ENCODE data around the gene SELENBP1.
"Not testable (repeated sequence)": the region's sequence is repeated elsewhere in the genome, so short reads cannot be mapped to it uniquely, and the experiment has no call there.

The SELENBP1 gene

DNA sequence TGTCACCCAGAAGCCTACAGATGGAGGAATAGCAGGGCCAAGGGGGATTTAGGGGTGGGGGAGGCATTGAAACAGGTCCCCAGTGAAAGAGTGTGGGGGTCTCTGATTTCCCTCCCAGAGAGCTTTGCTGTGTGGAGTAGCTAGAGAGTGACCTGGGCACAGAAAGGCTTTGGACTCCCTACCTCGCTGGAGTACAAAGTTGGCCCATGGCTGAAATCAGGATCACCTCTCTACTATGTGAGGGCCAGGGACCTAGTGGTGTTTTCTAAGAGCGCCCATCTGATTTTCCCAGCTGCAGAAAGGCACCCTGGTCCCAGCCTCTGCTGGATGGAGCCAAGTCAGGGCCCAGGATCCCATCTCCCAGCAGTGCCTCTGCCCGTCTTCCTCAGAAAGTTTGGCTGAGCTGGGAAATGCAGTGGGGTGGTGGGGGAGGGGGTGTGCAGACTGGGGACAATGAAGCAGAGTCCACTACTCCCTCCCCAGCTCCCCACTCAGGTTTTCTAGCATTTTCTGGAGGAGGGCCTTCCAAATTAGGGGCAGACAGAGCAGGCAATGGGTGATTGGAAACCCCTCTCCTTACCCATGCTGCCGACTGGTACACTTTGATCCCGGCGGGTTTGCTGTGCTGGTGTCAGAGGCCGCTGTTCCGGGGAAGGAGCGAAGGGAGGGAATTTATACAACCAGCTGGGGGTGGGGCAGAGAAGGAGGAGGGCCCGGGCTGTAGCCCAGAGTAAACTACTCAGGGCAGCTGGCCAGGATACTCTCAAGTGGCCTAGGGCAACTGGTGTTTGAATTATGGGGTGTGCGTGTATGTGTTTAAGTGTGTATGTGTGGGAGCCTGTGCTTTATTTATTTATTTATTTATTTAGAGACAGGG is at the start of gene SELENBP1:
SELENBP1 (minus strand) TSS at position 648 of the 877 bp plus-strand sequence; CDS start at position 584, 64 bp downstream.
- DNase-seq, result no peak

DNA sequence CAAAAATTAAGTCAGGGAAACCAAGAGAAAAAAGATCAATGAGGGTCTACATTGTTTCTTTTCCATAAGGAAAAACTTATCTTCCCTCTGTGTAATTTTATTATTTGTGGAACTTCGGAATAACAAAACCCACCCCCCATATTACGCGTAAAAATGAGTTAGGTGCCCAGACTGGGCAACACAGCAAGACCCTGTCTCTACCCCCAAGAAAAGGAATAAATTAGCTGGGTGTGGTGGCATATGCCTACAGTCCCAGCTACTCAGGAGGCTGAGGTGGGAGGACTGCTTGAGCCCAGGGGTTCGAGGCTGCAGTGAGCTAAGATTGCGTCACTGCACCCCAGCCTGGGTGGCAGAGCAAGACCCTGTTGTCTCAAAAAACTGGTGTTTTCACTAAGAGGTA is 47.3 kb upstream of the SELENBP1 start:
- DNase-seq, result no peak

DNA sequence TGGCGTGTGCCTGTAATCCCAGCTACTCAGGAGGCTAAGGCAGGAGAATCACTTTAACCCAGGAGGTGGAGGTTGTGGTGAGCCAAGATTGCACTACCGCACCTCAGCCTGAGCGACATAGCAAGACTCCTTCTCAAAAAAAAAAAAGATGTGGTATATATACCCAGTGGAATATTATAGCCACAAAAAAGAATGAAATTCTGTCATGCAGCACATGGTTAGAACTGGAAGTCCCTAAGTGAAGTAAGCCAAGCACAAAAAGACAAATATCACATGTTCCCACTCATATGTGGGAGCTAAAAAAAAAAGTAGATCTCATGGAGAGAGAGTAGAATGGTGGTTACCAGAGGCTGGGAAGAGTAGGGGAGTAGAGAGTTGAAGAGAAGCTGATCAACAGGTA is 45.6 kb upstream of the SELENBP1 start:
- DNase-seq, result no peak

DNA sequence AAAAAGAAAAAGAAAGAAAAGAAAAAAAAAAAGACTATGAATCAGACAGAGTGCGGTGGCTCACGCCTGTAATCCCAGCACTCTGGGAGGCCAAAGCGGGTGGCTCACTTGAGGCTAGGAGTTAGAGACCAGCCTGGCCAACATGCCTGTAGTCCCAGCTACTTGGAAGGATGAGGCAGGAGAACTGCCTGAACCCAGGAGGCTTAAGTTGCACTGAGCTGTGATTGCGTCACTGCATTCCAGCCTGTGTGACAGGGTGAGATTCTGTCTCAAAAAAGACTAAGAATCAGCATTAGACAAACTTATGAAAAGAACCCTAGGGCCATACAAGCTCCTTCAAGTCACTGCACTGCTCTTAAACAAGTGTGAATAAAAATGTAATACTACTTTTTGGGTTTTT is 43.7 kb upstream of the SELENBP1 start:
- no peak for DNase-seq

DNA sequence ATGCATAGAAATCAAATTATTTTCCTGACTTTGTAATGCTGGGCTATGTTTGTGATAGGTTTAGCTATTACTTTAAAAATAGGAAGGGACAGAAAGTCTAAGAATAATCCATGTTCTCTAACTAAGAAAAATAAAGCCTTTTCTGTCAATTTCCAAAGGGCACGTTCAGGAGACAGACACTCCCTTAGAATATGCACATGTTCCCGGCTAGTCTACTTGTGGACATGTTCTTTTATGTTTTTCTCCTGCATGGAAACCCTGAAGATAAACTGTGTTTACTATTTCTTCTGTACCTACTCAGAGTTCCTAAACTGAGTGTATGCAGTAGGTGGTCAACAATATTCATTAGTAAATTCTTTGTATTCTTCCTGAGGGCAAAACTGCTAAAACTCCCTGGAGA is 39.4 kb upstream of the SELENBP1 start:
- no peak for DNase-seq

DNA sequence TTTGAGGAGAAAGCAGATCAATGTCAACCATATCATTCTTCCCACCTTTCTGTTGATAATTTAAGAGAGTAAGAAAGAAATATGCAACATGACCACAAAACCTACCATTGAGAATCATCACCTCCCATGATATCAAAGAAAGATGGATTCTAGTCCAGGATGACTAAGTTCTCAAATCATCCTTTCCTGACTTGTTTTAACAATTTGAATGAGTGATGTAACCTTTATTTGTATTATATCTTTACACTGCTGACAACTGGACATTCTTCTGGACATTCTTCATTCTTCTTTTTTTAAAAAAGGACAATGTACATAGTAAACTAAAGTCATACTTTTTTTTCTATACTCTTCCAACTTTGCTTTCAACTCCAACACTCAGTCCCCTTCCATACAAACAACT is 36.4 kb upstream of the SELENBP1 start:
- DNase-seq, result no peak

DNA sequence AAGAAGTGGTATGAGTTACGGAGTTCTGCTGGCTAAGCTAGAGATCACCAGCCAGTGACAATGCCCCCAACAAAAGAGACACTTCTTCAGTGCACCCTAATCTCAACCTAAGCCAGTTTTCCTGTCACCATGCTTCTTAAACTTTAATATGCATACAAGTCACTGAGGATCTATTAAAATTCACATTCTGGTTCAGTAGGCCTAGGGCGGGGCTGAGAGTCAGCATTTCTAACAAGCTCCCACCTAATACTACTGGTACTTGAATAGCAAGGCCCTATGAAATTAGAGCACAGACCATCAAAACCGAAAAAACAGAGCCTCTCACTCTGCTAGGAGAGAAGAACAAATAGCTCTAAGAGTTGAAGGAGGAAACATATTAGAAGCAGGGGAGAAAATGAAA is 34.8 kb upstream of the SELENBP1 start:
- DNase-seq, result no peak

DNA sequence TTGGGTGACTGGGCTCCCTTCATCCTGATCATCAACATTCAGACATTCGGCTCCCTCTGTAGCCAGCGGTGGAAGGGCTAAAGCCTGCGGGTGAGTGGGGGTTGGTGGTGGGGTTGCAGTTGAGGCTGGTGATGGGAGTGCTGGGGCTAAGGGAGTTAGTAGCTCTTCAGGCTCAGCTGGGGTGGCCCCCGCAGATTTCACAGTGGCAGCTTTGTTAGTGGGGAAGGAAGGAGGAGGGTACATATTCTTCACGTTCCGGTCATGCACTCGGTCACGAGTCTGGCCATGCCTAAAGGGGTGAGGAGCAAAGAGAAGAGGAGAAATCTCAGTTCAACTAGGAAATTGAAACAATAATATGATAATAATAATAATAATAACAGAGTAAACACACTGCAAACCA is 33.7 kb upstream of the SELENBP1 start:
- DNase-seq, result no peak

DNA sequence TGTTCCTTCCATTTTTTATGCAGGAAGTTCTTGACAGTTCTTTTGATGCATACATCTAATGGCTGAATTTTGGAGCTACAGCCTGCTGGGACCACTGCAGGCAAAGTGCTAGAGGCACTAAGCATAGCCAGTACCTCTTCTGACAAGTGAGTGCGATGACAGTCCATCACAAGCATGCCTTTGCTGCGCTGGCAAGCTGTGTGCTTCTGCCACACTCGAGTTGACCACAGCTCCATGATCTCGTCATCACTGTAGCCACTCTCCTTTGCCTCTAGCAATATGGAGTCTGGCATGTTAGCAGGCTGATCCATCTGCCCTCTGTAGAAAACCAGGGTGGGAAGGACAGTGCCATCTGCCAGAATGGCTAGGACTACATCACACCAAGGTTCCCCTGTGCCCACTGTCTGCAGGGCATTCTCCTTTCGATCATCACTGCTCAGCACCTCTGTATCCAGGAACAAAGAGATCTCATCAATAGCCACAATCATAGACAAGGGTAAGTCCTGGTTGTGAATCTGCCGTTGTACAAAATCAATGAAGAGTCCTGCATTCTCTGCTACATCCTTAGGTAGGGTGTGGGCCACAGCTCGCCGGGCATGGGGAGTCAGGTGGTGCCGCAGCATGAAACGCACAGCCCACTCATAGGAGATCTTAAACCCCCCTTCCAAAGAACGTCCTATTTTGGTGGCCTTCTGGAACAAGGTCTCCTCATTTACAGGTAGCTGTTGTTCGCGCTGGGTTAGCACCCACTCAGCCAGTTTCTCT is 32.9 kb upstream of the SELENBP1 start:
- no peak for DNase-seq

DNA sequence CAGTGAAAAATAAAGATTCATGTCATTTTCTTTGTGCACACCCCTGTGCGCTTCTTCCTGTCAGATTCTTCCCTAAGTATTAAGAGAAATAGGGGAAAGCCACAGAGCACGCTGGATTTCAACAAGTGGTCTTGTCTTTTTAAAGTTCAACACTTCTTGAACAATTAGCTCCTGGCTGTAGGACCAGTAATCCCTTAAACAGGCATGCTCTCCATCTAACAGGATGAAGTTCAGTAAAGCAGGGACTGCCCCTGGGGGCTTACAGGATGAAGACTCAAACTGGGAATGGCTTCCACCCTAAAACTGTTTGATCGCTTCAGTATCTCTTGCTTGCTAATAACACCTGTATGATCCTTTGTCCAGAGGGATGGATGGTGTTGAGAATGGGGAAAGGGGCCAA is 31.1 kb upstream of the SELENBP1 start:
- DNase-seq, result no peak

DNA sequence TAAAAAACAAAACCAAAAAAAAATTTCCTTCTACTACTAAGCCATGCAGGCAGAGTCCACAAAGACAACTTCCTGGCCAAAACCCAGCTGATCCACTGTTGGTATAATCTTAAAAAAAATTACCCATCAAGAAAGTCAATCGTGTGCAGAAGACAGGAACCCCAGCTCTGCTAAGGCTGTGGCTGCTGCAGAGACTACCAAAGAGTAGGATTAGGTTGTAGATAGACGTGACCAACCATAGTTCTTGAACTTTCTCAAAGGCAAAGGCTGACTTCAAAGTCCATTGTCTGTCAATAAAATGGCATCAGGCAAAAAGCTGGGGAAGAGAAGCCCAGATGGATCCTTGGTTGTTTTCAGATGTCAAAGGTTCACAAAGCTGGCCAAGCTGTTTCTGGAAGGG is 30.3 kb upstream of the SELENBP1 start:
- no peak for DNase-seq

DNA sequence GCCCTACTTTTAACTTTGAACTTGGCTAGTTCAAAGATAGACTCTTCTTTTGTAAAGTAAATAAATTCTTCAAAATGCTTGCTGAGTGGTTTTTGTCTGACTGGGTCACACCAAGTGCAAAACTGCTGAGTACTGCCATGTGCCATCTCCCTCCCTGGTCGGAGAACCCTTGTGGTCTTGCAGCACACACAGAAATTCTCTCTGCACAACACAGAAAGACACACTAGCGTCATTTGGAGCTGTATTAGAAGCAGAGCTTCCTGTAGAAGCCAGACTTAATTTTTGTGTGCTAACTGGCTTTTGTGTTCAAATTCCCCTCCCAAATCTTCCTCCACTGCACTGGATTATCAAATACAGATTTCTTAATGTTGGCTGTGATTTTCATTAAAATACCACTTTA is 29.4 kb upstream of the SELENBP1 start:
- no peak for DNase-seq

DNA sequence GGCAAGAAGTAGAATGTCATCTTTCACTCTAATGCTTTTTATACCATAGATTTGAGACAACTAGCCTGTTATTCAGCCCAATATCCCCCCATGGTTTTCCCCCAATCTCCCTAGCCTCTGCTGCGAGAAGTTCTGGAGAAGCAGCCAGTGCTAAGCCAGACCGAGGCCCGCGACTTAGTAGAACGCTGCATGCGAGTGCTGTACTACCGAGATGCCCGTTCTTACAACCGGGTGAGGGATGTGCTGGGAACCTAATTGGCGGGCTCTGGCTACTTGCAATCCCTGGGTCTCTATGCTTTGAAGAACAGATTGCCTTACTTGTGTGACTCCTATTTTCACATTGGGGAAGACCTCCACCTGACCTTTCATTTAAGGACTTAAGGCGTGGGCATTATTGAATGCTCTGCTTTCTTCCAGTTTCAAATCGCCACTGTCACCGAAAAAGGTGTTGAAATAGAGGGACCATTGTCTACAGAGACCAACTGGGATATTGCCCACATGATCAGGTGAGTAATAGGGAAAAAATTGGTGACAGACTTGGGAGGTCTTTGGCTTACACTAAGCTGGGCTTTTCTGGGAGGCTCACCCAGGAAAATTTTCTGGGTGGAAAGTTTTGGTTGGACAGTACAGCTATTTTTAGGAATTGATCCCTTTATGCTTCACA is 28.8 kb upstream of the SELENBP1 start:
- no peak for DNase-seq

DNA sequence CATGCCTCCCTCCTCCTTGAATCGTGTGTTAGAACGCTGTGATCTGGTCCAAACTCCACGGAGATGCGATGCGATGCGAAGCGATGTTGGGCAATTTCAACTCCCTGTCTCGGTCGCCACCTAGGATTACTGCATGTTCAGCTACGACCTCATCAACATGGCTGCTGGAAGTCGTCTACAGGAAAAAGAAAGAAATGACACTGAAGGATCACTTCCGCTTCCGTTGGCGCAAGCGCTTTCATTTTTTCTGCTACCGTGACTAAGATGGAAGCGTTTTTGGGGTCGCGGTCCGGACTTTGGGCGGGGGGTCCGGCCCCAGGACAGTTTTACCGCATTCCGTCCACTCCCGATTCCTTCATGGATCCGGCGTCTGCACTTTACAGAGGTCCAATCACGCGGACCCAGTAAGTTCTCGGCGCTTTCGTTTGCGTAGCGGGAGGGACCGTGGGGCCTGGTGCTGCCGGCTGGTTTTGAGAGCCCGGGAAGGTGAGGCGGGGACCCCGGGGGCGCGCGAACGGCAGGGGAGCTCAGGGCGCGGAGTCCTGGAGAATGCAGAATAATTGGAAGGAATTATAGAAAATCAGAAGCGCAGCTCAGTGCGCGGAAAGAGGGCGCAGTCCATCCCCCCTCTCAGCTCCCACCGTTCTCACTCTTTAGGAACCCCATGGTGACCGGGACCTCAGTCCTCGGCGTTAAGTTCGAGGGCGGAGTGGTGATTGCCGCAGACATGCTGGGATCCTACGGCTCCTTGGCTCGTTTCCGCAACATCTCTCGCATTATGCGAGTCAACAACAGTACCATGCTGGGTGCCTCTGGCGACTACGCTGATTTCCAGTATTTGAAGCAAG is 27.0 kb upstream of the SELENBP1 start, which contains the start of gene PSMB4:
PSMB4 (plus strand) TSS at position 250 of the 848 bp plus-strand sequence; CDS start at position 265, 15 bp downstream.
- DNase-seq, result peak; percentile 25 to 73

DNA sequence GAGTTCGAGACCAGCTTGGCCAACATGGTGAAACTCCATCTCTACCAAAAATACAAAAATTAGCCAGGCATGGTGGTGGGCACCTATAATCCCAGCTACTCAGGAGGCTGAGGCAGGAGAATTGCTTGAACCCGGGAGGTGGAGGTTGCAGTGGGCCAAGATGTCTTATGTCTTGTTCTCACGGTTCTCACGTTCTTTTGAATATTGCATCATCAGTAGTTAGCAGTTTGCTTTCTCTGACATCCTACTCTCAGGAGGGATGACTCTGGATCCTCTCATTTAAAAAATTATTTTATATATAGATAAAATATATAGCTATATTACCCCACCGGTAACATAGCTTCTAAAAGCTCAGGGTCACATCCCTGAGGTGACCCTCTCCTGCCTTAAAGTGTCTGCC is 23.8 kb upstream of the SELENBP1 start:
- not testable (repeated sequence) for DNase-seq

DNA sequence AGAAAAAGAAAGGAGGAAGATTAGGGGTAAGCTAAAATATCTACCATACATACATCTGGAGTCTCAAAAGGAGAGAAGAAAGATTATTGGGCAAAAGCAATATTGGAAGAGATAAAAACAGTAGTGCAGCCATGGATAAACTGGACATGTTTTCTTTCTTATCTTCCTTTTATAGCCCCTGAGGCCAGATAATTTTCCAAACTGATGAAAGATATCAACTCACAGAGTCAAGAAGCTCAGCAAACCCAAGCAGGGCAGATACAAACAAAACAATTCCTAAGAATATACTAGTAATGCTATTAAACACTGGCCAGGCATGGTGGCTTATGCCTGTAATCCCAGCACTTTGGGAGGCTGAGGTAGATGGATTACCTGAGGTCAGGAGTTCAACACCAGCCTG is 21.1 kb upstream of the SELENBP1 start:
- DNase-seq, result no peak

DNA sequence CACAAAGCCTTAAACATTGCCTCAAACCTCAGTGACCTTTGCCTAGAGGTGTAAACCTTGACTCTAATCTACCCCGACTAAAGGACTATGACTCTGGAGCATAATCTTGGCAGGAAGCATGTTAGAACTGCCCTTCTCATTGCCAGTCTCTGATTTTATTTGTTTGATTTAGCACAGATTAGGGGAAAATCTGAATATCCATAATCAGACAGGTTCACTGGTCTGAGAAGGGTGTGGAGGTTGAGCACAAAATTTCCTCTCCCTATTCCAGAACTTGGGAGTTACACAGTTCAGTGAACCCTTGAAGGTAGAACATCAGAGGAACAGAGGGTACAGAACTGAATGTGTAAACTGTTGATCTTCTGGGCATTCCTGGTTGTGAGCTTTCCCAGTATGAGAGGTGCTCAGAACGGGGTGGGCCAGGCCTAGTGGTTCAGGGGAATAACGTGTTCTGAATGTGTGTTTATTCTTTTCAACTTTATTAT is 18.6 kb upstream of the SELENBP1 start:
- DNase-seq, result no peak

DNA sequence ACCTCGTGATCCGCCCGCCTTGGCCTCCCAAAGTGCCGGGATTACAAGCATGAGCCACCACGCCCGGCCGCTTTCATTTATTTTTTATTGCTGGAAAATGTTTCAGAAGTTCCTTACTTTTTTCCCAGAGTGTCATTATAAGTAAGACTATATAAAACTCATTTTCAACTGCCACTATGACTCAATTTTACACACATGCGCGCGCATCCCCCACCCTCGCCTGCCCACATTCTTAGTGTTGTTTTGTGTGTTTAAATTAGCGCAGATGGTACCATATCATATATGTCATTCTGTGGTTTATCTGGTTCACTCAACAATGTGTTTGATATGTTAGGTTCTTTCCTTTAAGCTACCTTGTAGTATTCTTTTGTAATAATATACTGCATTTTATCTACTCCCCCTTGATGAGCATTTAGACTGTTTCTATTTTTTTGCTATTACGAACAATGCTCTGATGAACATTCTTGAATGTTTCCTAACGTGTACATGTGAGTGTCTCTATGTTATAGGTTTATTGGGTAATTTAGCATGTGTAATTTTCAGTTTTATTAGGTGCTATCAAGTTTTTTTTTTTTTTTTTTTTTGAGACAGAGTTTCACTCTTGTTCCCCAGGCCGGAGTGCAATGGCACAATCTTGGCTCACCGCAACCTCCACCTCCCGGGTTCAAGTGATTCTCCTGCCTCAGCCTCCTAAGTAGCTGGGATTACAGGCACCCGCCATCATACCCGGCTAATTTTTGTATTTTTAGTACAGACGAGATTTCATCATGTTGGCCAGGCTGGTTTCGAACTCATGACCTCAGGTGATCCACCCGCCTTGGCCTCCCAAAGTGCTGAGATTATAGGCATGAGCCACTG is 17.9 kb upstream of the SELENBP1 start:
- not testable (repeated sequence) for DNase-seq

DNA sequence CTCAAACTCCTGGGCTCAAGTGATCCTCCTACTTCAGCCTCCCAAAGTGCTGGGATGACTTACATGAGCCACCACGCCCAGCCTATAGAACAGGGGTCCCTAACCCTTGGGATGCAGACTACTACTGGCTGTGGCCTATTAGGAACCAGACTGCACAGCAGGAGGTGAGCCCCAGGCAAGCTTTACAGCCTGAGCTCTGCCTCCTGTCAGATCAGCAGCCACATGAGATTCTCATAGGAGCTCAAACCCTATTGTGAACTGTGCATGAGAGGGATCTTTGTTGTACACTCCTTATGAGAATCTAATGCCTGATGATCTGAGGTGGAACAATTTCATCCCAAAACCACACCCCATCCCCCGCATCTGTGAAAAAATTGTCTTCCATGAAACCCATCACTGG is 13.5 kb upstream of the SELENBP1 start:
- no peak for DNase-seq

DNA sequence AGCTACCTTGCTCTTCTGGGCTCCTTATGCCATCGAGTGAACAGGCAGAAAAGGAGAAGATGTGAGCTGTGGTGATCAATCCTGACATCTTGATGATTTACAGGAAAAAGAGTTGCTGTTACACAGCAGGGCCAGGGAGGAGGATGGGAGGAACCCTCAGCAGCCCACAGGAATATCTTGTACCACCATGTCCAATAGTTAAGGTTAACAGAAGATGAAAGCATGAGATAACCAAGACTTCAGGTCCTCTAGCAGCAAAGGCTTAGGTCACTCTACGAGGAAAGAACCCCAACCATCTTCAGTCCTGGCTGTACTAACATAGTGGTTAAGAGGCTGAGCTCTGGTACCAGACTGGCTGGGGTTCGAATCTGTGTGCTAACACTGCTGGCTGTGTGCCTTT is 12.1 kb upstream of the SELENBP1 start:
- no peak for DNase-seq

DNA sequence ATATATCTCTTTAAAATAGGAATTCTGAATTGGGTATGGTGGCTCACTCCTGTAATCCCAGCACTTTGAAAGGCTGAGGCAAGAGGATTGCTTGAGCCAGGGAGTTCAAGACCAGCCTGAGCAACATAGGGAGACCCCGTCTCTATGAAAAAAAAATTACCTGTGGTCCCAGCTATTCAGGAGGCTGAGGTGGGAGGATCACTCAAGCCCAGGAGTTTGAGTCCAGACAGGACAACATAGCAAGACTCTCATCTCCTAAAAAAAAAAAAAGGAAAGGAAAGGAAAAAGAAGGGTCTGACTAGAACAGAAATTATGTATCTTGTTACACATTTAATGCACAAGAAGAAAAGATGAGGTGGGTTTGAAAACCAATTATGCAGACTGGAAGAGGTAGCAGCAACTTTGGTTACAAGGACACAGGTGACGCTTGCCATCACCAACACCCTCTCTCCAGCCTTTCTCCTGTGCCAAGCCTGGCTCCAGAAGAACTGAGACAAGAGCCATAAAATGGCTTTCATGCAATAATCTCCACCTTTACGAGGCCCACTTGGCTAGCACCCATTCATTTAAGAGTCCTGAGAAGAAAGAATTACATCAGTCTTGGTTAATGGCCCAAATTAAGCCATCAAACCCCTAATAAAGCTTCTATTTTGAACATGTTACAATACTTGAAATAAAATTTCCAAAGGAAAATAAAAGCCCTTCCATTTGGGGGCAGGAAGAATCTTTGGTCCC is 4.8 kb upstream of the SELENBP1 start:
- DNase-seq, result no peak

Data from cerebellar nuclear complex (tissue), 1 donor.